NCI-H1694 (cell line): Measurements from ENCODE around the gene METRN.

ENCODE experiments used
- DNase-seq: peaks from one replicate; lab custom pipeline; 2025; lab: John Stamatoyannopoulos, UW

Gene METRN

GRCh38 chr16:723695-724094, 8.8 kb downstream of the METRN start:
- no peak for DNase-seq

- DNase-seq: no peak
These were observed 9.5 kb downstream of the METRN start for GRCh38 chr16:724188-725040.

- no peak for DNase-seq
These were observed 10.1 kb downstream of the METRN start for GRCh38 chr16:725041-725376.

GRCh38 chr16:725463-726187, 10.7 kb downstream of the METRN start:
- no peak for DNase-seq

- DNase-seq: no peak
These were observed 11.2 kb downstream of the METRN start for GRCh38 chr16:726188-726437.

- no peak for DNase-seq
These were observed 11.7 kb downstream of the METRN start, which contains the start of the genes CCDC78 and HAGHL for GRCh38 chr16:726438-727290. Gene CCDC78, minus strand, starts transcription at chr16:726443. Its CDS starts 76 bp downstream, at chr16:726367. Gene HAGHL, plus strand, starts transcription at chr16:727106. Its CDS starts 404 bp downstream, at chr16:727510.

- DNase-seq: no peak
These were observed 12.5 kb downstream of the METRN start for GRCh38 chr16:727291-727977.

- DNase-seq: no peak
These were observed 13.4 kb downstream of the METRN start for GRCh38 chr16:728131-728889.

GRCh38 chr16:728890-729744, 14.2 kb downstream of the METRN start:
- no peak for DNase-seq

GRCh38 chr16:729768-730665, 15.1 kb downstream of the METRN start:
- no peak for DNase-seq

- DNase-seq: no peak
These were observed 16.0 kb downstream of the METRN start for GRCh38 chr16:730666-731509.

GRCh38 chr16:732332-732731, 17.4 kb downstream of the METRN start:
- no peak for DNase-seq

GRCh38 chr16:732936-733335, 18.0 kb downstream of the METRN start:
- DNase-seq: no peak

GRCh38 chr16:733382-734207, 18.7 kb downstream of the METRN start:
- no peak for DNase-seq

- no peak for DNase-seq
These were observed 19.5 kb downstream of the METRN start for GRCh38 chr16:734208-734980.

GRCh38 chr16:734981-735881, 20.3 kb downstream of the METRN start:
- no peak for DNase-seq
